OCI-LY7 (cell line): ENCODE measurements around the gene BFSP2.

ENCODE experiments used
- EZH2phosphoT487 ChIP-seq: fragments of 200-600 bp; sonication (generic); IDR thresholded peaks from 2 replicates; pipeline ENCODE4 v1.6.1; 2018; ENCODE audit warnings: low read depth, borderline replicate concordance, mild to moderate bottlenecking, mixed run types, antibody characterized with exemption, low read length, moderate library complexity, mixed read lengths
- TF ChIP-seq, protein P1 (sequence below): fragments of 200-600 bp; sonication (generic); conservative IDR thresholded peaks from 2 replicates; pipeline ENCODE4 v1.5.1; 2014; ENCODE audit warnings: mild to moderate bottlenecking, antibody characterized with exemption, low read length, moderate library complexity, mixed read lengths

DNA sequence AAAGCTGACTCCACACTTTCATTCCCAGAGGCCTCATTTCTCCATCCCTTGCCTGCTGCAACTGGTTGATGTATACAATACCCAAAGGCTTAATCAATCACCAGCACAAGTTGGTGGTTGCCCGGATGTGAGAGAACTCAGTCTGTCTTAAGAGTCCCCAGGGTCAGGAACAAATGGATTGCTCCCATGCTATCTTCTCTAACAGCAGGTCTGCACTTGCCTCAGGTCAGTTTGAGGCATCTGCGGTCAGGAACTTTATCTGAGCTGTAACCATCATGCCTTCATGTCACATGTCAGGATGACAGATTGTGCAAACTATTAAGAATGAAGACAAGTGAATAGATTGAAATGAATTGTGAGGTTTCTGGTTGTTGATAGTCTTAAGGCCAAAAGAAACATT, 56.1 kb downstream of the BFSP2 start:
- no peak for TF ChIP-seq EZH2phosphoT487
- TF ChIP-seq, protein P1, sequence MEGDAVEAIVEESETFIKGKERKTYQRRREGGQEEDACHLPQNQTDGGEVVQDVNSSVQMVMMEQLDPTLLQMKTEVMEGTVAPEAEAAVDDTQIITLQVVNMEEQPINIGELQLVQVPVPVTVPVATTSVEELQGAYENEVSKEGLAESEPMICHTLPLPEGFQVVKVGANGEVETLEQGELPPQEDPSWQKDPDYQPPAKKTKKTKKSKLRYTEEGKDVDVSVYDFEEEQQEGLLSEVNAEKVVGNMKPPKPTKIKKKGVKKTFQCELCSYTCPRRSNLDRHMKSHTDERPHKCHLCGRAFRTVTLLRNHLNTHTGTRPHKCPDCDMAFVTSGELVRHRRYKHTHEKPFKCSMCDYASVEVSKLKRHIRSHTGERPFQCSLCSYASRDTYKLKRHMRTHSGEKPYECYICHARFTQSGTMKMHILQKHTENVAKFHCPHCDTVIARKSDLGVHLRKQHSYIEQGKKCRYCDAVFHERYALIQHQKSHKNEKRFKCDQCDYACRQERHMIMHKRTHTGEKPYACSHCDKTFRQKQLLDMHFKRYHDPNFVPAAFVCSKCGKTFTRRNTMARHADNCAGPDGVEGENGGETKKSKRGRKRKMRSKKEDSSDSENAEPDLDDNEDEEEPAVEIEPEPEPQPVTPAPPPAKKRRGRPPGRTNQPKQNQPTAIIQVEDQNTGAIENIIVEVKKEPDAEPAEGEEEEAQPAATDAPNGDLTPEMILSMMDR = no peak
